Neuronal stem cell (in vitro differentiated cells): Measurements from ENCODE around the gene RPS2.

Experiments used
- DNase-seq: peaks from one replicate; pipeline ENCODE4 v3.0.0-alpha.2; 2013; ENCODE audit warnings: low spot score
- H2AFZ ChIP-seq: one replicate; pipeline ENCODE4 v1.6.1; 2013; ENCODE audit warnings: mild to moderate bottlenecking, low read length, inconsistent platforms
- H2AK5ac ChIP-seq: 2 replicates; pipeline ENCODE4 v1.6.1; 2013; ENCODE audit warnings: low read depth, mild to moderate bottlenecking, inconsistent platforms, low read length, moderate library complexity, mixed read lengths
- H2BK120ac ChIP-seq: 2 replicates; pipeline ENCODE4 v1.6.1; 2013; ENCODE audit warnings: low read depth, mild to moderate bottlenecking, inconsistent platforms, low read length, moderate library complexity, mixed read lengths
- H2BK12ac ChIP-seq: one replicate; pipeline ENCODE4 v1.6.1; 2013; ENCODE audit warnings: low read length, inconsistent platforms
- H2BK15ac ChIP-seq: 2 replicates; pipeline ENCODE4 v1.6.1; 2013; ENCODE audit warnings: mild to moderate bottlenecking, low read length, inconsistent platforms, mixed read lengths
- H2BK5ac ChIP-seq: one replicate; pipeline ENCODE4 v1.6.1; 2013; ENCODE audit warnings: inconsistent platforms, mild to moderate bottlenecking, low read length, moderate library complexity
- H3K14ac ChIP-seq: one replicate; pipeline ENCODE4 v1.6.1; 2013; ENCODE audit warnings: low read length, inconsistent platforms
- H3K18ac ChIP-seq: 2 replicates; pipeline ENCODE4 v1.6.1; 2013; ENCODE audit warnings: low read length, inconsistent platforms
- H3K23ac ChIP-seq: 2 replicates; pipeline ENCODE4 v1.6.1; 2013; ENCODE audit warnings: low read depth, mild to moderate bottlenecking, mixed read lengths, low read length, inconsistent platforms; ENCODE audit not compliant: poor library complexity
- H3K27ac ChIP-seq: replicated peaks from 3 replicates; pipeline ENCODE4 v1.5.1; 2013; ENCODE audit warnings: low read length, inconsistent platforms
- H3K27me3 ChIP-seq, 3 experiments: 2 replicates each; pipeline ENCODE4 v1.6.1; 2013; ENCODE audit warnings: low read length in 3 of 3, mild to moderate bottlenecking in 2 of 3, inconsistent platforms in 1 of 3, low read depth in 1 of 3, mixed read lengths in 1 of 3, moderate library complexity in 1 of 3; ENCODE audit not compliant: control insufficient read depth in 3 of 3, insufficient read depth in 3 of 3
- H3K36me3 ChIP-seq, 2 donors: replicated peaks in 1 of 2; 2 replicates each; pipeline ENCODE4 v1.6.1; 2013; ENCODE audit warnings: low read length in 2 of 2; ENCODE audit not compliant: control insufficient read depth in 2 of 2, insufficient read depth in 2 of 2
- H3K4ac ChIP-seq: 2 replicates; pipeline ENCODE4 v1.6.1; 2013; ENCODE audit warnings: inconsistent platforms, mild to moderate bottlenecking, low read length, moderate library complexity
- H3K4me1 ChIP-seq, 2 donors: 1 replicate in 1 of 2; 2 replicates in 1 of 2; pipeline ENCODE4 v1.6.1; 2013; ENCODE audit warnings: low read length in 2 of 2, low read depth in 1 of 2; ENCODE audit not compliant: control insufficient read depth in 2 of 2, insufficient read depth in 1 of 2
- H3K4me2 ChIP-seq: one replicate; pipeline ENCODE4 v1.6.1; 2013; ENCODE audit warnings: mild to moderate bottlenecking, low read length, inconsistent platforms; ENCODE audit not compliant: insufficient read depth, poor library complexity, severe bottlenecking
- H3K4me3 ChIP-seq, 2 donors: 2 replicates each; pipeline ENCODE4 v1.5.1; 2013; ENCODE audit warnings: low read length in 2 of 2, mild to moderate bottlenecking in 2 of 2, inconsistent platforms in 1 of 2, moderate library complexity in 1 of 2
- H3K79me1 ChIP-seq: one replicate; pipeline ENCODE4 v1.6.1; 2013; ENCODE audit warnings: low read depth, mild to moderate bottlenecking, inconsistent platforms, low read length, moderate library complexity
- H3K9ac ChIP-seq: one replicate; pipeline ENCODE4 v1.6.1; 2013; ENCODE audit warnings: mild to moderate bottlenecking, low read depth, low read length, inconsistent platforms; ENCODE audit not compliant: poor library complexity
- H3K9me3 ChIP-seq, 2 donors: replicated peaks in 1 of 2; 2 replicates each; pipeline versions ENCODE3 to v1.6.1; 2013; ENCODE audit warnings: low read length in 2 of 2, mild to moderate bottlenecking in 2 of 2, inconsistent platforms in 1 of 2, low read depth in 1 of 2, mixed read lengths in 1 of 2, moderate library complexity in 1 of 2; ENCODE audit not compliant: control insufficient read depth in 2 of 2, insufficient read depth in 1 of 2
- H4K8ac ChIP-seq: one replicate; pipeline ENCODE4 v1.6.1; 2013; ENCODE audit warnings: low read depth, mild to moderate bottlenecking, inconsistent platforms, low read length, moderate library complexity
- H4K91ac ChIP-seq: one replicate; pipeline ENCODE4 v1.6.1; 2013; ENCODE audit warnings: low read length, low read depth, mild to moderate bottlenecking, inconsistent platforms; ENCODE audit not compliant: poor library complexity
- WGBS, 2 donors: extraction: QIAGEN DNeasy Blood & Tissue Kit; methylation state at CpG; one replicate each; pipeline ENCODE4 v1.1.7; 2013; ENCODE audit warnings: missing lambda C conversion rate in 2 of 2, mixed read lengths in 1 of 2; ENCODE audit not compliant: insufficient read length in 2 of 2, insufficient replicate concordance in 1 of 2; ENCODE audit errors: extremely low coverage in 2 of 2; 5-methylcytosine and 5-hydroxymethylcytosine counted together

RPS2 gene

GRCh38 chr16:1982013-1982433 lies 17.4 kb upstream of the RPS2 start:
- peaks cover 11% of the 10 kb centered on the region for H3K79me1 ChIP-seq
- H2BK15ac ChIP-seq: peak overlapping the region; percentile 37
- H3K23ac ChIP-seq: no peak overlapping the region
- H2AK5ac ChIP-seq: peak overlapping the region; percentile 68
- H3K36me3 ChIP-seq: peaks cover 24 to 38% of the 10 kb centered on the region in 2 donors
- H3K9ac ChIP-seq: no peak overlapping the region
- WGBS, 2 donors: no CpG with 5 or more reads among the region's 5 CpGs
- H2BK120ac ChIP-seq: no peak overlapping the region
- H3K27ac ChIP-seq: no peak overlapping the region
- peaks cover 0 to 50% (median 18%) of the 10 kb centered on the region in 3 experiments for H3K27me3 ChIP-seq
- no peak overlapping the region for H2BK5ac ChIP-seq
- no peak overlapping the region for H4K91ac ChIP-seq
- no peak overlapping the region for H3K4me3 ChIP-seq
- no peak overlapping the region for H3K4ac ChIP-seq
- H3K14ac ChIP-seq: no peak overlapping the region
- no peak overlapping the region for H3K4me2 ChIP-seq
- H3K9me3 ChIP-seq: no peaks in the 10 kb centered on the region
- H4K8ac ChIP-seq: no peak overlapping the region
- H2AFZ ChIP-seq: no peak overlapping the region
- peaks cover 17 to 31% of the 10 kb centered on the region in 2 donors for H3K4me1 ChIP-seq
- no peak overlapping the region for H2BK12ac ChIP-seq
- no peak for DNase-seq
- H3K18ac ChIP-seq: peak overlapping the region; percentile 31

- Histone ChIP-seq H3K23ac (peak within 1 kb of the TSS; percentile 99), H3K4me3 (no peak within 1 kb of the TSS), H3K4me2 (no peak within 1 kb of the TSS), H2BK120ac (no peak within 1 kb of the TSS), H3K27me3 (peaks cover 0 to 50% (median 18%) of the 10 kb centered on the region in 3 experiments), H2BK5ac (peak within 1 kb of the TSS; percentile 66), H3K36me3 (peaks cover 25 to 38% of the 10 kb centered on the region in 2 donors), H3K9me3 (no peaks in the 10 kb centered on the region), H2BK15ac (peak within 1 kb of the TSS; percentile 49), H2AFZ (no peak within 1 kb of the TSS), H2AK5ac (peak within 1 kb of the TSS; percentile 84), H3K14ac (no peak within 1 kb of the TSS), H3K4ac (peak within 1 kb of the TSS; percentile 76), H2BK12ac (peak within 1 kb of the TSS; percentile 73), H3K27ac (no peak within 1 kb of the TSS), H4K8ac (peak within 1 kb of the TSS; percentile 65), H4K91ac (no peak within 1 kb of the TSS), H3K79me1 (peaks cover 11% of the 10 kb centered on the region), H3K4me1 (peaks cover 17 to 31% of the 10 kb centered on the region in 2 donors), H3K9ac (peak within 1 kb of the TSS; percentile 44), H3K18ac (peak within 1 kb of the TSS; percentile 70)
- no CpG with 5 or more reads among the region's 6 CpGs for WGBS, 2 donors
- no peak for DNase-seq
These were observed 16.8 kb upstream of the RPS2 start, which contains the start of gene NOXO1 for GRCh38 chr16:1981398-1981836. TSS of gene NOXO1 (minus strand) at chr16:1981469. CDS start at chr16:1981179, 290 bp downstream.

- Histone ChIP-seq H4K8ac (no peak overlapping the region), H2AFZ (no peak overlapping the region), H2BK15ac (peak overlapping the region; percentile 49), H3K4ac (peak overlapping the region; percentile 76), H3K18ac (no peak overlapping the region), H3K27me3 (peaks cover 0 to 50% (median 18%) of the 10 kb centered on the region in 3 experiments), H4K91ac (no peak overlapping the region), H3K4me1 (peaks cover 17 to 31% of the 10 kb centered on the region in 2 donors), H3K23ac (peak overlapping the region; percentile 99), H2BK120ac (no peak overlapping the region), H3K27ac (no peak overlapping the region), H3K36me3 (peaks cover 25 to 38% of the 10 kb centered on the region in 2 donors), H2BK5ac (no peak overlapping the region), H2AK5ac (peak overlapping the region; percentile 84), H3K14ac (no peak overlapping the region), H3K9ac (no peak overlapping the region), H3K79me1 (peaks cover 11% of the 10 kb centered on the region), H3K9me3 (no peaks in the 10 kb centered on the region), H3K4me2 (no peak overlapping the region), H3K4me3 (no peak overlapping the region), H2BK12ac (peak overlapping the region; percentile 73)
- no peak for DNase-seq
- WGBS, 2 donors: no CpG with 5 or more reads among the region's 16 CpGs
These were observed 16.1 kb upstream of the RPS2 start for GRCh38 chr16:1980770-1981087.

- peaks cover 10% of the 10 kb centered on the region for H3K79me1 ChIP-seq
- H2AFZ ChIP-seq: no peak overlapping the region
- H3K27ac ChIP-seq: no peak overlapping the region
- H3K4me1 ChIP-seq: peaks cover 14 to 29% of the 10 kb centered on the region in 2 donors
- peak overlapping the region; percentile 70 for H3K18ac ChIP-seq
- H3K23ac ChIP-seq: peak overlapping the region; percentile 99
- no peaks in the 10 kb centered on the region for H3K9me3 ChIP-seq
- WGBS, 2 donors: no CpG with 5 or more reads among the region's 53 CpGs
- peaks cover 26 to 38% of the 10 kb centered on the region in 2 donors for H3K36me3 ChIP-seq
- no peak for DNase-seq
- peak overlapping the region; percentile 85 for H2BK15ac ChIP-seq
- H2BK120ac ChIP-seq: peak overlapping the region; percentile 94
- H3K14ac ChIP-seq: peak overlapping the region; percentile 56
- H2BK5ac ChIP-seq: peak overlapping the region; percentile 66
- no peak overlapping the region for H4K91ac ChIP-seq
- H3K27me3 ChIP-seq: peaks cover 0 to 50% (median 18%) of the 10 kb centered on the region in 3 experiments
- H3K4me2 ChIP-seq: peak overlapping the region; percentile 18
- peak overlapping the region; percentile 60 for H3K9ac ChIP-seq
- peak overlapping the region; percentile 84 for H2AK5ac ChIP-seq
- H4K8ac ChIP-seq: peak overlapping the region; percentile 65
- H2BK12ac ChIP-seq: peak overlapping the region; percentile 73
- H3K4ac ChIP-seq: peak overlapping the region; percentile 76
- peak overlapping the region in 1 of 2 donors; percentile 56 for H3K4me3 ChIP-seq
These were observed 15.6 kb upstream of the RPS2 start for GRCh38 chr16:1980030-1980769.
